Activated CD4-positive, alpha-beta T cell treated with anti-CD3 and anti-CD28 coated beads, Interleukin-2, amount 10 ng/mL, durations not matched to agents 7 days and 5 days (primary cell): ENCODE measurements around the gene EDN3. TPM values are rescaled to one million over a fixed set of nuclear protein-coding genes. Genes with fewer than 3 reads are reported as not detected.

Source experiments
- CTCF ChIA-PET: fragments of 350-600 bp; sonication (Branson Sonifier 250); formaldehyde crosslinking; loops from one replicate; lab custom pipeline; 2021; ENCODE audit warnings: antibody characterized with exemption; lab: Charles Lee
- POLR2A ChIA-PET: fragments of 350-600 bp; sonication (Branson Sonifier 250); formaldehyde crosslinking; loops from one replicate; lab custom pipeline; 2021; ENCODE audit warnings: antibody characterized with exemption; lab: Charles Lee
- DNase-seq: peaks from one replicate; pipeline ENCODE4 v3.0.0-alpha.2; 2020
- H3K27ac Mint-ChIP-seq: one replicate; pipeline ENCODE4 v1.8.0; 2021; ENCODE audit warnings: mild to moderate bottlenecking, moderate library complexity, mixed read lengths
- H3K27me3 Mint-ChIP-seq: one replicate; pipeline ENCODE4 v1.8.0; 2021; ENCODE audit warnings: mixed read lengths
- H3K36me3 Mint-ChIP-seq: one replicate; pipeline ENCODE4 v1.8.0; 2021; ENCODE audit warnings: low read depth, mixed read lengths
- H3K4me1 Mint-ChIP-seq: one replicate; pipeline ENCODE4 v1.8.0; 2021; ENCODE audit warnings: mixed read lengths
- H3K4me3 Mint-ChIP-seq: one replicate; pipeline ENCODE4 v1.8.0; 2021; ENCODE audit warnings: mild to moderate bottlenecking, moderate library complexity, mixed read lengths
- H3K9me3 Mint-ChIP-seq: one replicate; pipeline ENCODE4 v1.8.0; 2021; ENCODE audit warnings: mixed read lengths
- total RNA-seq, 2 experiments: library from RNA; stranded (reverse); gene quantifications; one replicate each; pipeline ENCODE4 v1.2.3, GENCODE V29; 2021

EDN3 gene
- total RNA-seq, 2 experiments from 2014 or later, result 0.10 to 0.22 TPM

GRCh38 chr20:59284470-59284869, 15.9 kb upstream of the EDN3 start:
- ChIA-PET POLR2A (interaction anchor here (0.5 kb wide), 1 partner anchor 188 kb away, joined by 3 read pairs; no protein-coding TSS in a partner anchor), CTCF (interaction anchor here (1.0 kb wide), 1 partner anchor 25 kb away, joined by 3 read pairs; no protein-coding TSS in a partner anchor)
- H3K4me1 Mint-ChIP-seq, result no peaks in the 10 kb centered on the region
- peaks cover 32% of the 10 kb centered on the region for H3K27me3 Mint-ChIP-seq
- H3K9me3 Mint-ChIP-seq, result no peaks in the 10 kb centered on the region
- no peak for DNase-seq
- no peak overlapping the region for H3K27ac Mint-ChIP-seq
- H3K4me3 Mint-ChIP-seq, result no peak overlapping the region
- no peaks in the 10 kb centered on the region for H3K36me3 Mint-ChIP-seq

GRCh38 chr20:59289994-59290393, 10.4 kb upstream of the EDN3 start:
- Mint-ChIP-seq H3K27me3 (peaks cover 17% of the 10 kb centered on the region), H3K9me3 (no peaks in the 10 kb centered on the region), H3K27ac (no peak overlapping the region), H3K36me3 (no peaks in the 10 kb centered on the region), H3K4me1 (peaks cover 3% of the 10 kb centered on the region), H3K4me3 (no peak overlapping the region)
- POLR2A ChIA-PET, result no interaction called here
- CTCF ChIA-PET, result interaction anchor here (0.6 to 1.4 kb wide), 3 partner anchors 38 to 870 kb away, joined by 3 to 4 read pairs (median 3); no protein-coding TSS in a partner anchor
- no peak for DNase-seq

GRCh38 chr20:59291740-59292383, 8.5 kb upstream of the EDN3 start:
- peaks cover 3% of the 10 kb centered on the region for H3K4me1 Mint-ChIP-seq
- H3K4me3 Mint-ChIP-seq, result no peak overlapping the region
- H3K9me3 Mint-ChIP-seq, result no peaks in the 10 kb centered on the region
- CTCF ChIA-PET, result no interaction called here
- no peak for DNase-seq
- H3K27ac Mint-ChIP-seq, result no peak overlapping the region
- POLR2A ChIA-PET, result no interaction called here
- no peaks in the 10 kb centered on the region for H3K36me3 Mint-ChIP-seq
- peaks cover 32% of the 10 kb centered on the region for H3K27me3 Mint-ChIP-seq

GRCh38 chr20:59295531-59295930, 4.9 kb upstream of the EDN3 start:
- H3K9me3 Mint-ChIP-seq, result no peaks in the 10 kb centered on the region
- ChIA-PET POLR2A (no interaction called here), CTCF (no interaction called here)
- peaks cover 57% of the 10 kb centered on the region for H3K27me3 Mint-ChIP-seq
- H3K27ac Mint-ChIP-seq, result no peak overlapping the region
- peaks cover 3% of the 10 kb centered on the region for H3K4me1 Mint-ChIP-seq
- no peaks in the 10 kb centered on the region for H3K36me3 Mint-ChIP-seq
- DNase-seq, result no peak
- H3K4me3 Mint-ChIP-seq, result no peak overlapping the region

- Mint-ChIP-seq H3K27me3 (peaks cover 74% of the 10 kb centered on the region), H3K36me3 (no peaks in the 10 kb centered on the region), H3K9me3 (no peaks in the 10 kb centered on the region), H3K4me3 (no peak overlapping the region), H3K4me1 (peaks cover 3% of the 10 kb centered on the region), H3K27ac (no peak overlapping the region)
- POLR2A ChIA-PET, result no interaction called here
- no peak for DNase-seq
- CTCF ChIA-PET, result interaction anchor here (1.5 kb wide), 1 partner anchor 24 kb away, joined by 3 read pairs; no protein-coding TSS in a partner anchor
These were observed 2.7 kb upstream of the EDN3 start for GRCh38 chr20:59297686-59298085.

- ChIA-PET POLR2A (no interaction called here), CTCF (interaction anchor here (0.6 kb wide), 1 partner anchor 184 kb away, joined by 4 read pairs; no protein-coding TSS in a partner anchor)
- DNase-seq, result no peak
- peaks cover 12% of the 10 kb centered on the region for H3K4me1 Mint-ChIP-seq
- H3K36me3 Mint-ChIP-seq, result no peaks in the 10 kb centered on the region
- no peak overlapping the region for H3K27ac Mint-ChIP-seq
- H3K27me3 Mint-ChIP-seq, result peaks cover 83% of the 10 kb centered on the region
- no peak overlapping the region for H3K4me3 Mint-ChIP-seq
- no peaks in the 10 kb centered on the region for H3K9me3 Mint-ChIP-seq
These were observed 472 bp upstream of the EDN3 start for GRCh38 chr20:59299945-59300332.

GRCh38 chr20:59301343-59302007, 1.1 kb downstream of the EDN3 start:
- Mint-ChIP-seq H3K27ac (no peak overlapping the region), H3K27me3 (peaks cover 74% of the 10 kb centered on the region)

GRCh38 chr20:59305908-59306655, 5.7 kb downstream of the EDN3 start:
- no peak for DNase-seq
- Mint-ChIP-seq H3K9me3 (no peaks in the 10 kb centered on the region), H3K27me3 (peaks cover 44% of the 10 kb centered on the region), H3K4me3 (no peak overlapping the region), H3K4me1 (peaks cover 30% of the 10 kb centered on the region), H3K36me3 (no peaks in the 10 kb centered on the region), H3K27ac (no peak overlapping the region)
- POLR2A ChIA-PET, result no interaction called here
- CTCF ChIA-PET, result no interaction called here

More at GRCh38 chr20:59301343-59302007, 1.1 kb downstream of the EDN3 start:
- POLR2A ChIA-PET, result no interaction called here
- Mint-ChIP-seq H3K4me1 (peaks cover 12% of the 10 kb centered on the region), H3K4me3 (no peak overlapping the region), H3K9me3 (no peaks in the 10 kb centered on the region), H3K36me3 (no peaks in the 10 kb centered on the region)
- CTCF ChIA-PET, result no interaction called here
- no peak for DNase-seq

GRCh38 chr20:59307270-59307669, 6.9 kb downstream of the EDN3 start:
- Mint-ChIP-seq H3K9me3 (no peaks in the 10 kb centered on the region), H3K27me3 (peaks cover 33% of the 10 kb centered on the region), H3K36me3 (no peaks in the 10 kb centered on the region), H3K4me1 (peaks cover 30% of the 10 kb centered on the region), H3K27ac (no peak overlapping the region), H3K4me3 (no peak overlapping the region)
- no peak for DNase-seq
- CTCF ChIA-PET, result interaction anchor here (0.6 kb wide), 1 partner anchor 1898 kb away, joined by 3 read pairs; no protein-coding TSS in a partner anchor
- POLR2A ChIA-PET, result no interaction called here

- ChIA-PET CTCF (no interaction called here), POLR2A (interaction anchor here (0.7 kb wide), 1 partner anchor 34 kb away, joined by 3 read pairs; no protein-coding TSS in a partner anchor)
- Mint-ChIP-seq H3K36me3 (no peaks in the 10 kb centered on the region), H3K9me3 (no peaks in the 10 kb centered on the region), H3K4me1 (peaks cover 23% of the 10 kb centered on the region), H3K27ac (peak overlapping the region; percentile 25), H3K4me3 (no peak overlapping the region), H3K27me3 (peaks cover 19% of the 10 kb centered on the region)
- no peak for DNase-seq
These were observed 8.2 kb downstream of the EDN3 start for GRCh38 chr20:59308493-59309201.

- peaks cover 20% of the 10 kb centered on the region for H3K4me1 Mint-ChIP-seq
- peaks cover 17% of the 10 kb centered on the region for H3K27me3 Mint-ChIP-seq
- H3K4me3 Mint-ChIP-seq, result no peak overlapping the region
- DNase-seq, result no peak
- H3K27ac Mint-ChIP-seq, result no peak overlapping the region
- POLR2A ChIA-PET, result no interaction called here
- CTCF ChIA-PET, result interaction anchor here (1.2 kb wide), 1 partner anchor 25 kb away, joined by 3 read pairs; no protein-coding TSS in a partner anchor
- H3K36me3 Mint-ChIP-seq, result no peaks in the 10 kb centered on the region
- H3K9me3 Mint-ChIP-seq, result no peaks in the 10 kb centered on the region
These were observed 8.8 kb downstream of the EDN3 start for GRCh38 chr20:59309218-59309617.

- Mint-ChIP-seq H3K27ac (no peak overlapping the region), H3K36me3 (no peaks in the 10 kb centered on the region), H3K4me1 (no peaks in the 10 kb centered on the region), H3K9me3 (no peaks in the 10 kb centered on the region), H3K27me3 (peaks cover 3% of the 10 kb centered on the region), H3K4me3 (no peak overlapping the region)
- CTCF ChIA-PET, result no interaction called here
- no peak for DNase-seq
- POLR2A ChIA-PET, result no interaction called here
These were observed 14.6 kb downstream of the EDN3 start for GRCh38 chr20:59314997-59315396.
